Ovary (tissue), 3 donors: Measurements from ENCODE around the gene OTUB1.

Source experiments
- CTCF ChIP-seq, 3 donors: fragments of 450-650 bp in 2 of 3; fragments of 200-600 bp in 1 of 3; IDR thresholded peaks; one replicate each; pipeline versions ENCODE4 v1.5.1 to v1.8.0; 2016 to 2022; ENCODE audit warnings: antibody characterized with exemption in 3 of 3, mild to moderate bottlenecking in 1 of 3
- EP300 ChIP-seq: sonication (generic); formaldehyde crosslinking; IDR thresholded peaks from one replicate; pipeline ENCODE4 v1.6.1; 2017; ENCODE audit warnings: antibody characterized with exemption
- donor health status: DM: no; HTN: no; CAD: no.

GRCh38 chr11:64020976-64021756 is 34.9 kb downstream of the OTUB1 start:
- TF ChIP-seq CTCF (IDR thresholded peaks at IDR 0.05): no peak
- no peak for TF ChIP-seq EP300
